SW 1271 (cell line): ENCODE results near the gene ZNF516.

Experiments used
- DNase-seq, 2 experiments: peaks; one replicate each; lab custom pipeline; 2025; lab: John Stamatoyannopoulos, UW

The ZNF516 gene

GRCh38 chr18:76453932-76454331 lies 41.1 kb downstream of the ZNF516 start:
- DNase-seq = no peak

- no peak for DNase-seq
Observed at GRCh38 chr18:76453057-76453561, 41.9 kb downstream of the ZNF516 start.

GRCh38 chr18:76452357-76452756 lies 42.7 kb downstream of the ZNF516 start:
- no peak for DNase-seq

GRCh38 chr18:76451396-76452331 lies 43.4 kb downstream of the ZNF516 start:
- DNase-seq = no peak

GRCh38 chr18:76450452-76451395 lies 44.3 kb downstream of the ZNF516 start:
- no peak for DNase-seq

- DNase-seq = no peak
Observed at GRCh38 chr18:76449111-76449453, 46.0 kb downstream of the ZNF516 start.

- no peak for DNase-seq
Observed at GRCh38 chr18:76448256-76449110, 46.6 kb downstream of the ZNF516 start.

- no peak for DNase-seq
Observed at GRCh38 chr18:76447258-76447890, 47.7 kb downstream of the ZNF516 start.

GRCh38 chr18:76446321-76447257 lies 48.5 kb downstream of the ZNF516 start:
- no peak for DNase-seq

GRCh38 chr18:76445741-76446232 lies 49.3 kb downstream of the ZNF516 start:
- DNase-seq = no peak

GRCh38 chr18:76445275-76445674 lies 49.8 kb downstream of the ZNF516 start:
- peak in 1 of 2 experiments; percentile 2 for DNase-seq

GRCh38 chr18:76444446-76445105 lies 50.5 kb downstream of the ZNF516 start:
- DNase-seq = no peak

GRCh38 chr18:76443519-76444445 lies 51.3 kb downstream of the ZNF516 start:
- no peak for DNase-seq

- DNase-seq = no peak
Observed at GRCh38 chr18:76442413-76443171, 52.5 kb downstream of the ZNF516 start.

- no peak for DNase-seq
Observed at GRCh38 chr18:76441668-76442412, 53.2 kb downstream of the ZNF516 start.

GRCh38 chr18:76441002-76441667 lies 53.9 kb downstream of the ZNF516 start:
- DNase-seq = no peak
